Colonic mucosa (tissue), 4 donors: ENCODE results near the gene FHOD3. TPM values are rescaled to one million over a fixed set of nuclear protein-coding genes. Genes with fewer than 3 reads are reported as not detected.

Experiments used
- DNase-seq: peaks from one replicate; pipeline ENCODE4 v3.0.0-alpha.2; 2020
- H3K27ac ChIP-seq: fragments of 200-600 bp; one replicate; pipeline ENCODE4 v1.8.0; 2021
- H3K27me3 ChIP-seq: fragments of 200-600 bp; one replicate; pipeline ENCODE4 v1.8.0; 2021
- H3K36me3 ChIP-seq: fragments of 200-600 bp; one replicate; pipeline ENCODE4 v1.8.0; 2021
- H3K4me1 ChIP-seq: fragments of 200-600 bp; one replicate; pipeline ENCODE4 v1.8.0; 2021; ENCODE audit warnings: mild to moderate bottlenecking
- H3K4me3 ChIP-seq: fragments of 200-600 bp; one replicate; pipeline ENCODE4 v1.8.0; 2021
- H3K9ac ChIP-seq, 2 donors: one replicate each; pipeline ENCODE4 v1.7.0; 2013; ENCODE audit warnings: control low read depth in 2 of 2, low read depth in 2 of 2, low read length in 2 of 2
- H3K9me3 ChIP-seq: fragments of 200-600 bp; one replicate; pipeline ENCODE4 v1.8.0; 2021
- intact Hi-C: fragments of 100-400 bp; cut with DNase I; formaldehyde crosslinking; loops from one replicate; pipeline ENCODE4 v1.14.1; 2022
- total RNA-seq, 2 donors: library from RNA; stranded (reverse); fragmentation: NEBNext Ultra II Directional in 1 of 2; extraction: Animal tissue kit (Norgen Biotek cat#: 25700) in 1 of 2; gene quantifications; one replicate each; pipeline ENCODE4 v1.2.1, GENCODE V29; 2021
- TF ChIP-seq, protein P1 (sequence below): fragments of 200-600 bp; IDR thresholded peaks from one replicate; pipeline ENCODE4 v1.8.0; 2022; ENCODE audit warnings: antibody characterized with exemption, mild to moderate bottlenecking
- donor health status: healthy.
- donor health status: DM: no; HTN: no; CAD: no.
- donor health status: DM: no; HTN: no; CAD: no.

Gene FHOD3
- total RNA-seq, 2 donors from 2014 or later = 2.5 to 4.1 TPM

DNA sequence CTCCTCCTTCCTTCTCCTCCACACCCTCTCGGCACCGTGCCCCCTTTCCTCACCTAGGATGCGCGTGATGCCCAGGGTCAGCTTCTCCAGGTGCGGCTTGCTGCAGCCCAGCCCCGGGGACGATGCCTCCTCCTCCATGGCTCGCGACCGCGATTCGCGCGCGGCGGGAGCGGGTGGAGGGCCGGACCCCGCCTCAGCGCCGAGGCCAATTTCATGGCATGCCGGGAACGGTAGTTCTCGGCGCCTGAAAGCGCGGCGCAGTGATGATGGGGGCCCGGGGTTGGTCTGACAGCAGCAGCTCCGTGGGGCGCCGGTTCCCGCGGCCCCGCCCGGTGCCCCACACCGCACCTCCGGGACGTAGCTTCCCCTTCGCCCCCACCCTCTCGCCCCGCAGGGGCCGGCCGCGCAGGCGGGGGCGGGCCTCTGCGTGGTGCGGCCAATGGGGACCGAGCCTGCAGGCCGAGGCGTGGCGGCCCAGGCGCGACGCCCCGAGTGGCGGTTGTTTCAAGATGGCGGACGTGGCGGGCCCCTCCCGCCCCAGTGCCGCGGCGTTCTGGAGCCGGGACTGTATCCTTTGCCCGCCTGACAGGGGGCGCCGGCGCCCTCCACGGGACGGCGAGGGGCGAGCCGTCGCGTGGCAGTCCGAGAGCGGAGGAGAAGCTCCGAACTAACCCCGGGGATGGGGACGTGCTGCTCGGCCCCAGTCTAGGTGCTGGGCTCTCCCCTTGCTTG is 531.3 kb downstream of the FHOD3 start, which contains the start of the genes KIAA1328 and TPGS2:
Gene KIAA1328, plus strand, starts transcription at position 498 of the 732 bp plus-strand sequence. Its CDS starts 12 bp downstream, at position 510.
Gene TPGS2, minus strand, starts transcription at position 373 of the 732 bp plus-strand sequence. Its CDS starts 235 bp downstream, at position 138.
- intact Hi-C loops = no loop called here

More for the DNA sequence above, 531.3 kb downstream of the FHOD3 start, which contains the start of the genes KIAA1328 and TPGS2:
- Histone ChIP-seq H3K27me3 (no peaks in the 10 kb centered on the region), H3K4me1 (no peaks in the 10 kb centered on the region), H3K27ac (peak within 1 kb of the TSS; percentile 72), H3K4me3 (peak within 1 kb of the TSS; percentile 93), H3K36me3 (no peaks in the 10 kb centered on the region), H3K9me3 (no peaks in the 10 kb centered on the region), H3K9ac (peak within 1 kb of the TSS; percentile 85)
- DNase-seq = peak; percentile 89
- TF ChIP-seq, protein P1, sequence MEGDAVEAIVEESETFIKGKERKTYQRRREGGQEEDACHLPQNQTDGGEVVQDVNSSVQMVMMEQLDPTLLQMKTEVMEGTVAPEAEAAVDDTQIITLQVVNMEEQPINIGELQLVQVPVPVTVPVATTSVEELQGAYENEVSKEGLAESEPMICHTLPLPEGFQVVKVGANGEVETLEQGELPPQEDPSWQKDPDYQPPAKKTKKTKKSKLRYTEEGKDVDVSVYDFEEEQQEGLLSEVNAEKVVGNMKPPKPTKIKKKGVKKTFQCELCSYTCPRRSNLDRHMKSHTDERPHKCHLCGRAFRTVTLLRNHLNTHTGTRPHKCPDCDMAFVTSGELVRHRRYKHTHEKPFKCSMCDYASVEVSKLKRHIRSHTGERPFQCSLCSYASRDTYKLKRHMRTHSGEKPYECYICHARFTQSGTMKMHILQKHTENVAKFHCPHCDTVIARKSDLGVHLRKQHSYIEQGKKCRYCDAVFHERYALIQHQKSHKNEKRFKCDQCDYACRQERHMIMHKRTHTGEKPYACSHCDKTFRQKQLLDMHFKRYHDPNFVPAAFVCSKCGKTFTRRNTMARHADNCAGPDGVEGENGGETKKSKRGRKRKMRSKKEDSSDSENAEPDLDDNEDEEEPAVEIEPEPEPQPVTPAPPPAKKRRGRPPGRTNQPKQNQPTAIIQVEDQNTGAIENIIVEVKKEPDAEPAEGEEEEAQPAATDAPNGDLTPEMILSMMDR = no peak

Other genes starting within 250 kb of the FHOD3 start
- gene RPRD1A, start 230.2 kb upstream of the FHOD3 start, total RNA-seq = 10 to 100 TPM; 39.8 TPM
- 10 to 100 TPM in 1 of 2 donors, 1 to 10 TPM in 1; 9.9 to 15.3 TPM for gene SLC39A6, start 168.4 kb upstream of the FHOD3 start, total RNA-seq
- 10 to 100 TPM; 48.3 to 51.6 TPM for gene ELP2, start 167.8 kb upstream of the FHOD3 start, total RNA-seq
- 10 to 100 TPM in 1 of 2 donors, 1 to 10 TPM in 1; 6.8 to 10.0 TPM for gene MOCOS, start 110.2 kb upstream of the FHOD3 start, total RNA-seq